HG02763 (cell line): ENCODE measurements around the gene ABCF2.
A peak's percentile ranks its signal among the peaks of the same experiment; 100 is the strongest.

Experiments used
- ATAC-seq: cut with Tn5 transposase; IDR thresholded peaks from one replicate; pipeline ENCODE4 v1.9.1; 2021; ENCODE audit warnings: mild to moderate bottlenecking, moderate library complexity; ENCODE audit not compliant: unreplicated experiment

ABCF2 gene

GRCh38 chr7:151175047-151175792 lies 51.8 kb downstream of the ABCF2 start:
- no peak for ATAC-seq

- no peak for ATAC-seq
These were observed 52.6 kb downstream of the ABCF2 start for GRCh38 chr7:151174246-151175046.

- no peak for ATAC-seq
These were observed 53.4 kb downstream of the ABCF2 start for GRCh38 chr7:151173386-151174245.

- peak; percentile 75 for ATAC-seq
These were observed 54.5 kb downstream of the ABCF2 start for GRCh38 chr7:151172273-151173141.

GRCh38 chr7:151168787-151169162 lies 58.2 kb downstream of the ABCF2 start:
- ATAC-seq = no peak

GRCh38 chr7:151168003-151168786 lies 58.8 kb downstream of the ABCF2 start:
- no peak for ATAC-seq

GRCh38 chr7:151167197-151167961 lies 59.6 kb downstream of the ABCF2 start, which contains the start of gene GBX1:
GBX1 (minus strand) TSS chr7:151167694; CDS start chr7:151167548, 146 bp downstream.
- ATAC-seq = no peak

GRCh38 chr7:151166629-151167196 lies 60.3 kb downstream of the ABCF2 start:
- ATAC-seq = no peak
